GM18502 (cell line): ENCODE data around the gene PLP2.

ENCODE experiments used
- ATAC-seq: cut with Tn5 transposase; IDR thresholded peaks from one replicate; pipeline ENCODE4 v1.9.1; 2021; ENCODE audit warnings: mild to moderate bottlenecking; ENCODE audit not compliant: unreplicated experiment, poor library complexity

PLP2 gene

GRCh38 chrX:49184294-49185281 is 12.9 kb downstream of the PLP2 start:
- peak; percentile 43 for ATAC-seq

- peak; percentile 42 for ATAC-seq
Observed at GRCh38 chrX:49186125-49187027, 14.7 kb downstream of the PLP2 start, which contains the start of gene PRICKLE3. Gene PRICKLE3 (minus strand): TSS chrX:49186373. CDS start chrX:49186297, 76 bp downstream.

- no peak for ATAC-seq
Observed at GRCh38 chrX:49187028-49187394, 15.3 kb downstream of the PLP2 start.

GRCh38 chrX:49187526-49187925 is 15.8 kb downstream of the PLP2 start:
- no peak for ATAC-seq

GRCh38 chrX:49188468-49189076 is 16.9 kb downstream of the PLP2 start:
- no peak for ATAC-seq

GRCh38 chrX:49189606-49190005 is 17.9 kb downstream of the PLP2 start:
- no peak for ATAC-seq

GRCh38 chrX:49190821-49191573 is 19.3 kb downstream of the PLP2 start:
- peak; percentile 90 for ATAC-seq

GRCh38 chrX:49191574-49192011 is 19.9 kb downstream of the PLP2 start:
- peak; percentile 24 for ATAC-seq

GRCh38 chrX:49192722-49193328 is 21.1 kb downstream of the PLP2 start:
- ATAC-seq = no peak

- no peak for ATAC-seq
Observed at GRCh38 chrX:49193542-49193964, 21.9 kb downstream of the PLP2 start.

- no peak for ATAC-seq
Observed at GRCh38 chrX:49197543-49198087, 25.9 kb downstream of the PLP2 start.

- no peak for ATAC-seq
Observed at GRCh38 chrX:49198540-49199314, 27.0 kb downstream of the PLP2 start.

- no peak for ATAC-seq
Observed at GRCh38 chrX:49199315-49199595, 27.6 kb downstream of the PLP2 start.

- ATAC-seq = peak; percentile 97
Observed at GRCh38 chrX:49199906-49200771, 28.4 kb downstream of the PLP2 start, which contains the start of gene SYP. Gene SYP (minus strand): TSS chrX:49200193. CDS start chrX:49200186, 7 bp downstream.

GRCh38 chrX:49202022-49202421 is 30.3 kb downstream of the PLP2 start:
- ATAC-seq = no peak

GRCh38 chrX:49203536-49203935 is 31.8 kb downstream of the PLP2 start:
- ATAC-seq = no peak

- ATAC-seq = no peak
Observed at GRCh38 chrX:49204017-49204416, 32.3 kb downstream of the PLP2 start.
